Uterus (tissue), 4 donors: Measurements from ENCODE around the gene STAT4. TPM values are rescaled to one million over a fixed set of nuclear protein-coding genes. Genes with fewer than 3 reads are reported as not detected.

Source experiments
- DNase-seq, 2 donors: peaks; one replicate each; pipeline ENCODE4 v3.0.0-alpha.2; 2019 to 2020
- H3K27ac ChIP-seq, 2 donors: fragments of 200-600 bp; sonication (generic); 1 replicate in 1 of 2; 2 replicates in 1 of 2; pipeline ENCODE4 v1.5.1; 2016 to 2018
- H3K27me3 ChIP-seq, 2 donors: fragments of 200-600 bp; sonication (generic); one replicate each; pipeline ENCODE4 v1.5.1; 2018 to 2019; ENCODE audit warnings: control low read depth in 1 of 2
- H3K36me3 ChIP-seq, 2 donors: fragments of 200-600 bp; sonication (generic); one replicate each; pipeline ENCODE4 v1.5.1; 2019; ENCODE audit warnings: control low read depth in 1 of 2
- H3K4me1 ChIP-seq, 2 donors: fragments of 200-600 bp; sonication (generic); one replicate each; pipeline ENCODE4 v1.5.1; 2018 to 2019; ENCODE audit warnings: control low read depth in 1 of 2
- H3K4me3 ChIP-seq, 2 donors: fragments of 200-600 bp; sonication (generic); 1 replicate in 1 of 2; 2 replicates in 1 of 2; pipeline ENCODE4 v1.5.1; 2018 to 2019; ENCODE audit warnings: mild to moderate bottlenecking in 1 of 2
- H3K9me3 ChIP-seq, 2 donors: fragments of 200-600 bp; sonication (generic); one replicate each; pipeline ENCODE4 v1.5.1; 2019; ENCODE audit warnings: control low read depth in 1 of 2
- POLR2A ChIP-seq, 2 donors: fragments of 450-650 bp; IDR thresholded peaks; one replicate each; pipeline ENCODE4 v1.6.1; 2016; ENCODE audit warnings: antibody characterized with exemption in 2 of 2, mild to moderate bottlenecking in 1 of 2, moderate library complexity in 1 of 2
- intact Hi-C: fragments of 100-400 bp; cut with DNase I; formaldehyde crosslinking; loops from one replicate; pipeline ENCODE4 v1.15.1; 2023; ENCODE audit warnings: low total_unique reads
- total RNA-seq, 4 donors: library from RNA; depleted of rRNA in 3 of 4; stranded (reverse); fragments of >200 nt in 3 of 4; gene quantifications; one replicate each; pipeline versions ENCODE4 v1.1.0 to v1.2.4, GENCODE V29; 2014 to 2023
- TF ChIP-seq, protein P1 (sequence below), 4 experiments: fragments of 200-600 bp in 2 of 4; fragments of 450-650 bp in 2 of 4; sonication (generic) in 2 of 4; IDR thresholded peaks; one replicate each; pipeline ENCODE4 v1.5.1; 2016 to 2019; ENCODE audit warnings: antibody characterized with exemption in 4 of 4, mild to moderate bottlenecking in 2 of 4, moderate library complexity in 1 of 4
- donor health status: DM: yes; HTN: yes; CAD: no.

The STAT4 gene
- total RNA-seq, 4 donors from 2014 or later, result 0.51 to 4.8 (median 2.3) TPM; not detected in 1

DNA sequence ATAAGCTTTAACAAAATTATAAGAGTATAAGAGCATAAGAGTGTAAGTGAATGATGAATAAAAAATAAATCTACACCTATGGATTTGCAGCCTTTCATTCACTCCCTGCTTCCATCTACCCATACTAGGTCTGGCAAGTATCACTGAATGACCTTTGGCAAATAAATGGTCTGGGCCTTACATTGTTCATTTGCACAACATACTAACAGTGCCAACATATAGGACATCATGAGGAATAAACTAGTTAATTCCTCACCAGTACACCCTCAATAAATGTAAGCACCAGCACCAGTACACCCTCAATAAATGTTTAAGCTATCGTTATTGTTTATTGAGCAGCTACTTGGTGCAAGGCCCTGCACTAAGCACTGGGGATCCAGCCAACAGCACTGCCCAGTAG is 163.7 kb downstream of the STAT4 start:
- no peaks in the 10 kb centered on the region for H3K4me1 ChIP-seq
- no peak for DNase-seq
- no peak overlapping the region for H3K4me3 ChIP-seq
- no peaks in the 10 kb centered on the region for H3K27me3 ChIP-seq
- intact Hi-C loops, result no loop called here
- H3K36me3 ChIP-seq, result no peaks in the 10 kb centered on the region
- H3K27ac ChIP-seq, result no peak overlapping the region
- no peaks in the 10 kb centered on the region for H3K9me3 ChIP-seq
- TF ChIP-seq, protein P1, sequence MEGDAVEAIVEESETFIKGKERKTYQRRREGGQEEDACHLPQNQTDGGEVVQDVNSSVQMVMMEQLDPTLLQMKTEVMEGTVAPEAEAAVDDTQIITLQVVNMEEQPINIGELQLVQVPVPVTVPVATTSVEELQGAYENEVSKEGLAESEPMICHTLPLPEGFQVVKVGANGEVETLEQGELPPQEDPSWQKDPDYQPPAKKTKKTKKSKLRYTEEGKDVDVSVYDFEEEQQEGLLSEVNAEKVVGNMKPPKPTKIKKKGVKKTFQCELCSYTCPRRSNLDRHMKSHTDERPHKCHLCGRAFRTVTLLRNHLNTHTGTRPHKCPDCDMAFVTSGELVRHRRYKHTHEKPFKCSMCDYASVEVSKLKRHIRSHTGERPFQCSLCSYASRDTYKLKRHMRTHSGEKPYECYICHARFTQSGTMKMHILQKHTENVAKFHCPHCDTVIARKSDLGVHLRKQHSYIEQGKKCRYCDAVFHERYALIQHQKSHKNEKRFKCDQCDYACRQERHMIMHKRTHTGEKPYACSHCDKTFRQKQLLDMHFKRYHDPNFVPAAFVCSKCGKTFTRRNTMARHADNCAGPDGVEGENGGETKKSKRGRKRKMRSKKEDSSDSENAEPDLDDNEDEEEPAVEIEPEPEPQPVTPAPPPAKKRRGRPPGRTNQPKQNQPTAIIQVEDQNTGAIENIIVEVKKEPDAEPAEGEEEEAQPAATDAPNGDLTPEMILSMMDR (IDR thresholded peaks at IDR 0.05), result no peak
- TF ChIP-seq POLR2A (IDR thresholded peaks at IDR 0.05), result no peak

DNA sequence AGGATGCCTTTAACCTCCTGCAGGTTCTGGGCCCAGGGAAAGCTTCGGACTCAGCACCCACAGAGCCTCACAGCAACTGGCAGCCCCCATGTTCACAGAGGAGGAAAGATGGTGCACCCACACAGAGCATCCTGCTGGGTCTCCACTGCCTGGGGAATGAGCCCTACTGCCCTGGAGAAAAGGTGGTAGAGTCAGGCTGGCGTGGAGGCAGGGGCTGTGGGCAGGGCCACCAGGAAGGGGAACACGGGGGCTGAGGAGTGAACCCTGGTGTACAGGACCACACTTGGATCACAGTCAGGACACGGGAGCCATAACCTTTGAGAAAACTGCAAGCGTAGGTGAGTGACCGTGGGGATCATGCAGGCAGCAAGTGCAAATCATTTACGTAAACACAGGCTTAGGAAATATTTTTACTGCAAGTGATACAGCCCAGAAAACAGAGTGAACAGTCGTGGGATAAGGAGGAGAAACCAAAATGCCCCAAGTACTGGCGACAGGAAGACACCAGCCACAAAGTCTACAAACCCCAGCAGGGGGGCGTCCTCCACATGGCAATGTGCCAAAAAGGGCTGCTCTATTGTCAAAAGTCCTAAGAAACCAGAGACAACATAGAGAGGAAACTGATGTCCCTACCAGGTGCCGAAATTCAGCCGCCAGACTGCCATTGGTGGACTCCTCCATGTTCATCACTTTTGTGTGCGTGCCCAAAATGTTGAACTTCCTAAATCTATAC is 164.4 kb downstream of the STAT4 start:
- TF ChIP-seq, protein P1 (IDR thresholded peaks at IDR 0.05), result no peak
- TF ChIP-seq POLR2A (IDR thresholded peaks at IDR 0.05), result no peak
- H3K36me3 ChIP-seq, result no peaks in the 10 kb centered on the region
- no peak for DNase-seq
- no peaks in the 10 kb centered on the region for H3K27me3 ChIP-seq
- H3K27ac ChIP-seq, result no peak overlapping the region
- H3K4me3 ChIP-seq, result no peak overlapping the region
- intact Hi-C loops, result no loop called here
- no peaks in the 10 kb centered on the region for H3K9me3 ChIP-seq
- no peaks in the 10 kb centered on the region for H3K4me1 ChIP-seq

DNA sequence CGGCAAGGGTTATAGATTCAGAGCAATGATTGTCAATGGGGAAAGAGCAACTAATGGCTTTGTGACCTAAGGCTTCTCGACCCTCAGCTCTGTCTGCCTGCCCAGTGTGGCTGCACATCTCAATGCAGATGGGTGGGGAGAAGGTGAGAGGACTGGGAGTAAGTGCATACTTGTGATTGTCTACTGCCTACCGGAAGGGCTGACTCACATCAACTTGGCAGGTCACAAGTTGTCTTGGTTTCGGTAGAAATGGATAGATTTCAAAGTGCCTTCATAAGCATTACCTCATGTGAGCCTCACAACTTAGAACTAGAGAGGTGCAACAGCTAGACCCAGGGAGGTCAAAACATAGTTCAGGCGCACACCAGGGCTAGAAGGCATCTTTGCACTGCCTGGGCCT is 166.2 kb downstream of the STAT4 start:
- DNase-seq, result no peak
- intact Hi-C loops, result no loop called here
- no peak overlapping the region for H3K27ac ChIP-seq
- no peaks in the 10 kb centered on the region for H3K9me3 ChIP-seq
- H3K36me3 ChIP-seq, result no peaks in the 10 kb centered on the region
- TF ChIP-seq, protein P1 (IDR thresholded peaks at IDR 0.05), result no peak
- TF ChIP-seq POLR2A (IDR thresholded peaks at IDR 0.05), result no peak
- no peaks in the 10 kb centered on the region for H3K27me3 ChIP-seq
- H3K4me1 ChIP-seq, result no peaks in the 10 kb centered on the region
- H3K4me3 ChIP-seq, result no peak overlapping the region

DNA sequence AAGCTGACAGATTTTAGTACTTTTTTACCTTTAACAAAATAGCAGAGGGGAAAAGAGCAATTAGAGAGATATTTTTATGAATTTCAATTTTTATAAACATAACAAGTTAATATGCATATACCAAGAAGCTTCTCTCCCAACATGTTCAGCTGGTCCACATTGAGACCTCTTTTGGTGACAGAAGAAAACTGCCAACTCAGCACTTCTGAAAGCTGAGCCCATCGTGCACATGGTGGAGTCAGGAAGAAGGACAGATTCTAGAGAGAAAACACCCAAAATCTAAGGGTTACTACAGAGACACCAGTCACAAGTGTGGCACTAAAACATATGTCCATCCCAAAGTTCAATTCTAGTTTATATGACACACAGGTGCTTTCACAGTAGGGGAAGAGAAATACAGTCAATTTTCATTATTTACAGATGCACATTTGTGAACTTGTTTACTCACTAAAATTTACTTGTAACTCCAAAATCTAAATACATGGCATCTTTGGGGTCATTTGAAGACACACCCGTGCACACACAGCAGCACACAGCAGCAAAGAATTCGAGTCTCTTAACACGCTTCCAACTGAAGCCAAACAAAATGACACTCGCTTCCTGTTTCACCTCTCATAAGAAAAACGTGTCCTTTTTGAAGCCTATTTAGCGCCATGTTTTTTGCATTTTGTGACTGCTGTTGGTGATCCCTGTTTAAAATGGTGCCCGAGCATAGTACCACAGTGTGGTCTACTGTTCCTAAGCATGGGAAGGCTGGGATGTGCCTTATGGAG is 168.3 kb downstream of the STAT4 start:
- Histone ChIP-seq H3K27me3 (no peaks in the 10 kb centered on the region), H3K9me3 (no peaks in the 10 kb centered on the region), H3K4me1 (no peaks in the 10 kb centered on the region), H3K27ac (no peak overlapping the region), H3K36me3 (no peaks in the 10 kb centered on the region), H3K4me3 (no peak overlapping the region)
- TF ChIP-seq, protein P1 (IDR thresholded peaks at IDR 0.05), result no peak
- no peak for TF ChIP-seq POLR2A (IDR thresholded peaks at IDR 0.05)
- intact Hi-C loops, result no loop called here
- no peak for DNase-seq

DNA sequence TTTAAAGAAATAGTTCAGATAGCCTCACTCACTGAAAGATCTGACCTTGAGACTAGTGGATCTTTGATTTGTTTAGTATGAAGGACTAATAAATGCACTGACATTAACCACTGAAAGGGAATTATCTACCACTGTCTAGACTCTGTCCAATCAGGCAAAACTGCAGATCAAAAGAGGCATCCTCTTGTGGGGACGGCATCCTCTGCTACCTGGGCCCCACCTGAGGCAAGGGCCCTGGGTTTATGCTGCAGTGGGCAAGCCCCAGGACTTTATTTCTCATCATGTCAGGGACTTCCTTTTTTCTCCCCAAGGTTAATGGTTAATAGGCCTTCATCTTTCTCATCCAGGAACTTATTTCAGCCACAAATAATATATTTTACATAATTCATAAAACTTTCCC is 169.1 kb downstream of the STAT4 start:
- Histone ChIP-seq H3K4me3 (no peak overlapping the region), H3K36me3 (no peaks in the 10 kb centered on the region), H3K27ac (no peak overlapping the region), H3K9me3 (no peaks in the 10 kb centered on the region), H3K27me3 (no peaks in the 10 kb centered on the region), H3K4me1 (no peaks in the 10 kb centered on the region)
- intact Hi-C loops, result no loop called here
- TF ChIP-seq, protein P1 (IDR thresholded peaks at IDR 0.05), result no peak
- no peak for TF ChIP-seq POLR2A (IDR thresholded peaks at IDR 0.05)
- no peak for DNase-seq
